Muscle of back (tissue), 11 donors: ENCODE results near the gene CUTA. TPM values are rescaled to one million over a fixed set of nuclear protein-coding genes. Genes with fewer than 3 reads are reported as not detected.
"Not testable (repeated sequence)": the region's sequence is repeated elsewhere in the genome, so short reads cannot be mapped to it uniquely, and the experiment has no call there.

Source experiments
- DNase-seq, 3 donors: peaks; one replicate each; pipeline versions ENCODE4 v3.0.0 to v3.0.0-alpha.2; 2013
- polyA plus RNA-seq, 10 donors: library from polyadenylated mRNA; unstranded; fragments of 120-200 nt; gene quantifications; one replicate each; pipeline ENCODE4 v1.2.1, GENCODE V29; 2013; ENCODE audit not compliant: insufficient read length in 10 of 10

The CUTA gene
- polyA plus RNA-seq, 10 donors = 109 to 154 (median 123) TPM

DNA sequence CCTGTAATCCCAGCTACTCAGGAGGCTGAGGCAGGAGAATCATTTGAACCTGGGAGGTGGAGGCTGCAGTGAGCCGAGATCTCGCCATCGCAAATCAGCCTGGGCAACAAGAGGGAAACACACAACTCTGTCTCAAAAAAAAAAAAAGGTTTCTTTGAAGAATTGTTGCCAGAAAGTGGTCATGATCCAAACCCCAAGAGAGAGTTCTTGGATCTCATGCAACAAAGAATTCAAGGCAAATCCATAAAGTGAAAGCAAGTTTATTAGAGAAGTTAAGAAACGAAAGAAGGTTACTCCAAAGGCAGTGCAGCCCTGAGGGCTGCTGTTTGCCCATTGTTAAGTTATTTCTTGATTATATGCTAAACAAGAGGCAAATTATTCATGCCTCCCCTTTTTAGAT lies 40.7 kb downstream of the CUTA start:
- peak in 2 of 3 donors; percentile 40 to 57 for DNase-seq

DNA sequence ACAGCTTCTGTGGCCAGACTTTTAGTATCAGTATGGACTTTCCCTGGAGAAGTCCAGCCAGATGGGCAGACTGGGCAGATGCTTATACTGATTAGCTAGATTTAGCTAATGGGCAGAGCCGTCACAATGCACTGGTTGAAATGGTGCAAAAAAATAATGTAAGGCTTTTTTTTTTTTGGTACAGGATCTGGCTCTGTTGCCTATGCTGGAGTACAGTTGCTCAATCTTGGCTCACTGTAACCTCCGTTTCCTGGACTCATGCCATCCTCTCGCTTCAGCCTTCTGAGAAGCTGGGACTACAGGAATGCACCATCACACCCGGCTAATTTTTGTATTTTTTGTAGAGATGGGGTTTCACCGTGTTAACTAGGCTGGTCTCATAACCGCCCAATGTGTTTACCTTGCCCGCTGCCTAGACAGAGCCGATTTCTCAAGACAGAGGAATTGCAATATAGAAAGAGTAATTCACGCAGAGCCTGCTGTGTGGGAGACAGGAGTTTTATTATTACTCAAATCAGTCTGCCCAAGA lies 42.7 kb downstream of the CUTA start:
- DNase-seq = peak; percentile 84 to 94 (median 92)

DNA sequence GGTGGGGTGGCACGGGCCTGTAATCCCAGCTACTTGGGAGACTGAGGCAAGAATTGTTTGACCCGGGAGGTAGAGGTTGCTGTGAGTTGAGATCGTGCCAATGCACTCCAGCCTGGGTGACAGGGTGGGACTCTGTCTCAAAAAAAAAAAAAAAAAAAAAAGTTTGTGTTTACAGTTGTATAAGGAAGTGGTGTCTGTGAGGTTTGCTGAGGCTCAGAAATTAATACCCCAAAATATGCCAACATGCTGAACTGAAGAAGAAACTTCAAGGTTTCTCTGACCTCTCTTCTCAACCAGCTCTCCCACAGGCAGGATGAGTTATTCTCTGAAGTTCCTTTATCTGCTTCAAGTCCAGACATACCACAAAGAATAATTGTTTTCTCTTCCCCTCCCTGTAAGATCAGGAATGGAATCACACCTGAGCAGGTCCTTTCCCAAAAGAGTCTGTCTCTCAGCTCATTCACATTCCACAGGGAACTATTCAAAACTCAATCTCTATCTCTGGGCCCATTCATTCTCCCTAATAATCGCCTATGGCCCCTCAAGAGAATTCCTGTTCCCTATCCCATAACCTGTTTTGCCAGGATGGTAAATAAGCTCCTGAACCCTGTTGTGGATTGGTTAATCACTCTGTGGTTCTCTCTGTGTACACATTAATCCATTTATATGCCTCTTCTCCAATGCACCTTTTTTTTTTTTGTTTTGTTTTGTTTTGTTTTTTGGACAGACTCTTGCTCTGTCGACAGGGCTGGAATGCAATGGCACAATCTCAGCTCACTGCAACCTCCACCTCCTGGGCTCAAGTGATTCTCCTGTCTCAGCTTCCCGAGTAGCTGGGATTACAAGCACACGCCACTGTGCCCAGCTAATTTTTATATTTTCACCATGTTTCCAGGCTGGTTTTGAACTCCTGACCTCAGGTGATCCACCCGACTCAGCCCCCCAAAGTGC lies 43.7 kb downstream of the CUTA start:
- peak in 1 of 3 donors; percentile 5 for DNase-seq

DNA sequence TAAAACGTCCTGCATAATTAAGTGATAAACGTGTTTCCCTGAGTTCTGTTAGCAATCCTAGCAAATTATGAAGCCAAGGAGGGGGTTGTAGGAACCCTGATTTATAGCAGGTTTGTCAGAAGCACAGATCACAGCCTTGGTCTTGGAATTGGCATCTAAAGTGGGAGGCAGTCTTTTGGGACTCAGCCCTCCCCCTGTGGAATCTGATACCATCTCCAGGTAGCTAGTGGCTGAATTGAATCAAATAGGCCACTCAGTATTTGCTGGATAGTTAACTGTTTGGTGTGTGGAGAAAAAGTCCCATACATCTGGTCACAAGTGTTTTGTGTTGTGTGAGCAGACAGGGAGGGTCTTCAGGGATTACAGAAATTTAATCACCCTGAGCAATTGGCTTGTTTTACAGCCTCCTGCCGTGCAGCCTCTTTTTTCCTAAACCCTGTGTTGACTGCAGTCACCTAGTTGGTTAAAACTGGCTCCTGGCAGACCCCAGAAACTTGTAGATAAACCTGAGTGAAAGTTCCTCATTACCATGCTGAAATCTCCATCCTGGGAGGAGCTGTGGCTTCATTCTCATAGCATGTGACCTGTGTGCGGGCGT lies 45.3 kb downstream of the CUTA start:
- no peak for DNase-seq

DNA sequence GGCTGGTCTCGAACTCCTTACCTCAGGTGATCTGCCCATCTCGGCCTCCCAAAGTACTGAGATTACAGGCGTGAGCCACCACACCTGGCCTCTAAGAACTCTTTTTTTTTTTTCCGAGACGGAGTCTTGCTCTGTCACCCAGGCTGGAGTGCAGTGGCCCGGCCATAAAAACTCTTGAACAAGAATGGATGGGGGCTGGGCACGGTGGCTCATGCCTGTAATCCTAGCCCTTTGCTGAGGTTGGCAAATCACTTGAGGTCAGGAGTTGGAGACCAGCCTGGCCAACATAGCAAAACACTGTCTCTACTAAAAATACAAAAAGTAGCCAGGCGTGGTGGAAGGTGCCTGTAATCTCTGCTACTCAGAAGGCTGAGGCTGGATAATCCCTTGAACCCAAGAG lies 46.0 kb downstream of the CUTA start:
- not testable (repeated sequence) for DNase-seq

DNA sequence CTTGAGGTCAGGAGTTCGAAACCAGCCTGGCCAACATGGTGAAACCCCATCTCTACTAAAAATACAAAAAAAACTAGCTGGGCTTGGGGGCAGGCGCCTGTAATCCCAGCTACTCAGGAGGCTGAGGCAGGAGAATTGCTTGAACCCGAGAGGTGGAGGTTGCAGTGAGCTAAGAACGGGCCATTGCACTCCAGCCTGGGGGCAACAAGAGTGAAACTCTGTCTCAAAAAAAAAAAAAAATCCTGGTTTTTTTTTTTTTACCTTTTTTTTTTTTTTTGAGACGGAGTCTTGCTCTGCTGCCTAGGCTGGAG lies 50.2 kb downstream of the CUTA start:
- DNase-seq = not testable (repeated sequence)

DNA sequence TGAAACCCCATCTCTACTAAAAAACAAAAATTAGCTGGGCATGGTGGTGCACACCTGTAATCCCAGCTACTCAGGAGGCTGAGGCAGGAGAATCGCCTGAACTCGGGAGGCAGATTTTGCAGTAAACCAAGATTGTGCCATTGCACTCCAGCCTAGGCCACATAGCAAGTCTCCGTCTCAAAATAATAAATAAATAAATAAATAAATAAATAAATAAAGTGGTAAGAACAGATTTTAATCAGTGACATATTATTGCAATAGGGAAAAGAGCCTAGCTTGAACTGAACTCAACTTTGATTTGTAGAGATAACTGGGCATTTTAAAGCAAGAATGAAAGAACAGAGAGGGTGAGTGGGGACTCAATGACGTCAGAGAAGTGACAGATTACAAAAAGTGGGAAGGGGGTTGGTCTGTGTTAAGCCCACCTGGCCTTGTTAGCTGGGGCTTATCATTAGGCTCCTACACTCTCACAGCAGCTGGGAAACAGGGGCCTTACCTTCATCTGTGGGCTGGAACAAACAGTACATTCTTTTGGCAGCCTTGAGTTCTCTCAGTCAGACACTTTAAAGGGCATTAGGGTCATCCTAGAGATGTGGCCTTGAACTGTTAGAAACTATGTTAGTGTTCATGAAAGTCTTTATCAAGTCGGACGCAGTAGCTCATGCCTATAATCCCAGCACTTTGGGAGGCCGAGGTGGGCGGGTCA lies 50.7 kb downstream of the CUTA start:
- no peak for DNase-seq

Other genes starting within 250 kb of the CUTA start
- gene COL11A2, start 225.6 kb downstream of the CUTA start, polyA plus RNA-seq = 100 to 1,000 TPM in 2 of 10 donors, 10 to 100 TPM in 8; 20.5 to 134 (median 61.0) TPM
- gene RXRB, start 217.4 kb downstream of the CUTA start, polyA plus RNA-seq = 10 to 100 TPM; 31.9 to 49.0 (median 37.8) TPM
- gene SLC39A7, start 217.2 kb downstream of the CUTA start, polyA plus RNA-seq = 100 to 1,000 TPM in 3 of 10 donors, 10 to 100 TPM in 7; 68.5 to 115 (median 82.5) TPM
- 10 to 100 TPM in 7 of 10 donors, 1 to 10 TPM in 3; 8.2 to 14.4 (median 11.0) TPM for gene HSD17B8, start 213.5 kb downstream of the CUTA start, polyA plus RNA-seq
- gene RING1, start 209.6 kb downstream of the CUTA start, polyA plus RNA-seq = 10 to 100 TPM; 25.1 to 43.3 (median 29.9) TPM
- 10 to 100 TPM; 27.6 to 54.6 (median 37.1) TPM for gene VPS52, start 146.2 kb downstream of the CUTA start, polyA plus RNA-seq
- gene RPS18, start 146.0 kb downstream of the CUTA start, polyA plus RNA-seq = 1,000 to 10,000 TPM; 3,925 to 5,378 (median 4,934) TPM
- gene B3GALT4, start 141.0 kb downstream of the CUTA start, polyA plus RNA-seq = 1 to 10 TPM; 1.4 to 3.0 (median 2.3) TPM
- gene WDR46, start 128.9 kb downstream of the CUTA start, polyA plus RNA-seq = 10 to 100 TPM; 49.6 to 70.8 (median 60.0) TPM
- gene PFDN6, start 128.5 kb downstream of the CUTA start, polyA plus RNA-seq = 10 to 100 TPM; 35.1 to 56.0 (median 41.7) TPM
- gene RGL2, start 119.2 kb downstream of the CUTA start, polyA plus RNA-seq = 10 to 100 TPM; 41.7 to 62.5 (median 53.7) TPM
- 10 to 100 TPM; 17.2 to 27.9 (median 21.1) TPM for gene TAPBP, start 104.0 kb downstream of the CUTA start, polyA plus RNA-seq
- 10 to 100 TPM; 11.1 to 16.1 (median 14.2) TPM for gene ZBTB22, start 100.4 kb downstream of the CUTA start, polyA plus RNA-seq
- gene DAXX, start 95.1 kb downstream of the CUTA start, polyA plus RNA-seq = 10 to 100 TPM; 24.6 to 40.9 (median 30.1) TPM
- 10 to 100 TPM; 16.1 to 30.2 (median 21.4) TPM for gene KIFC1, start 26.3 kb downstream of the CUTA start, polyA plus RNA-seq
- gene PHF1, start 7.1 kb downstream of the CUTA start, polyA plus RNA-seq = 10 to 100 TPM; 41.3 to 56.1 (median 44.4) TPM
- 10 to 100 TPM; 15.5 to 32.0 (median 19.1) TPM for gene SYNGAP1, start 2.0 kb upstream of the CUTA start, polyA plus RNA-seq
- gene ZBTB9, start 36.5 kb upstream of the CUTA start, polyA plus RNA-seq = 1 to 10 TPM; 5.4 to 9.2 (median 7.4) TPM
- gene BAK1, start 162.2 kb upstream of the CUTA start, polyA plus RNA-seq = 10 to 100 TPM; 14.4 to 20.8 (median 17.3) TPM
- gene ITPR3, start 203.2 kb upstream of the CUTA start, polyA plus RNA-seq = 10 to 100 TPM in 3 of 10 donors, 1 to 10 TPM in 7; 6.3 to 12.6 (median 8.4) TPM